Upper lobe of left lung (tissue), 4 donors: ENCODE measurements around the gene TAC3.

Experiments
- EP300 ChIP-seq, 4 donors: sonication (generic); formaldehyde crosslinking; IDR thresholded peaks; one replicate each; pipeline ENCODE4 v1.5.1; 2017; ENCODE audit warnings: antibody characterized with exemption in 4 of 4, control low read depth in 2 of 4
- POLR2A ChIP-seq, 4 donors: fragments of 450-650 bp; IDR thresholded peaks; one replicate each; pipeline ENCODE4 v1.5.1; 2016 to 2017; ENCODE audit warnings: antibody characterized with exemption in 4 of 4, mild to moderate bottlenecking in 2 of 4
- POLR2AphosphoS5 ChIP-seq, 2 donors: sonication (generic); formaldehyde crosslinking; IDR thresholded peaks; one replicate each; pipeline ENCODE4 v1.5.1; 2017; ENCODE audit warnings: antibody characterized with exemption in 2 of 2
- TF ChIP-seq, protein P1 (sequence below), 6 experiments: fragments of 450-650 bp in 4 of 6; fragments of 200-600 bp in 2 of 6; sonication (generic) in 2 of 6; IDR thresholded peaks; one replicate each; pipeline ENCODE4 v1.5.1; 2016 to 2019; ENCODE audit warnings: antibody characterized with exemption in 6 of 6

GRCh38 chr12:56989861-56990610 lies 26.3 kb downstream of the TAC3 start:
- TF ChIP-seq, protein P1, sequence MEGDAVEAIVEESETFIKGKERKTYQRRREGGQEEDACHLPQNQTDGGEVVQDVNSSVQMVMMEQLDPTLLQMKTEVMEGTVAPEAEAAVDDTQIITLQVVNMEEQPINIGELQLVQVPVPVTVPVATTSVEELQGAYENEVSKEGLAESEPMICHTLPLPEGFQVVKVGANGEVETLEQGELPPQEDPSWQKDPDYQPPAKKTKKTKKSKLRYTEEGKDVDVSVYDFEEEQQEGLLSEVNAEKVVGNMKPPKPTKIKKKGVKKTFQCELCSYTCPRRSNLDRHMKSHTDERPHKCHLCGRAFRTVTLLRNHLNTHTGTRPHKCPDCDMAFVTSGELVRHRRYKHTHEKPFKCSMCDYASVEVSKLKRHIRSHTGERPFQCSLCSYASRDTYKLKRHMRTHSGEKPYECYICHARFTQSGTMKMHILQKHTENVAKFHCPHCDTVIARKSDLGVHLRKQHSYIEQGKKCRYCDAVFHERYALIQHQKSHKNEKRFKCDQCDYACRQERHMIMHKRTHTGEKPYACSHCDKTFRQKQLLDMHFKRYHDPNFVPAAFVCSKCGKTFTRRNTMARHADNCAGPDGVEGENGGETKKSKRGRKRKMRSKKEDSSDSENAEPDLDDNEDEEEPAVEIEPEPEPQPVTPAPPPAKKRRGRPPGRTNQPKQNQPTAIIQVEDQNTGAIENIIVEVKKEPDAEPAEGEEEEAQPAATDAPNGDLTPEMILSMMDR (IDR thresholded peaks at IDR 0.05), result no peak
- TF ChIP-seq POLR2AphosphoS5 (IDR thresholded peaks at IDR 0.05) (no peak), POLR2A (IDR thresholded peaks at IDR 0.05) (no peak), EP300 (IDR thresholded peaks at IDR 0.05) (no peak)
